GM19372 (cell line): ENCODE data around the gene ADGRL3.
"Not testable (repeated sequence)": the region's sequence is repeated elsewhere in the genome, so short reads cannot be mapped to it uniquely, and the experiment has no call there.

Experiments used
- ATAC-seq: cut with Tn5 transposase; IDR thresholded peaks from one replicate; pipeline ENCODE4 v1.9.1; 2021; ENCODE audit warnings: mild to moderate bottlenecking, low read depth, moderate library complexity; ENCODE audit not compliant: unreplicated experiment

Gene ADGRL3

DNA sequence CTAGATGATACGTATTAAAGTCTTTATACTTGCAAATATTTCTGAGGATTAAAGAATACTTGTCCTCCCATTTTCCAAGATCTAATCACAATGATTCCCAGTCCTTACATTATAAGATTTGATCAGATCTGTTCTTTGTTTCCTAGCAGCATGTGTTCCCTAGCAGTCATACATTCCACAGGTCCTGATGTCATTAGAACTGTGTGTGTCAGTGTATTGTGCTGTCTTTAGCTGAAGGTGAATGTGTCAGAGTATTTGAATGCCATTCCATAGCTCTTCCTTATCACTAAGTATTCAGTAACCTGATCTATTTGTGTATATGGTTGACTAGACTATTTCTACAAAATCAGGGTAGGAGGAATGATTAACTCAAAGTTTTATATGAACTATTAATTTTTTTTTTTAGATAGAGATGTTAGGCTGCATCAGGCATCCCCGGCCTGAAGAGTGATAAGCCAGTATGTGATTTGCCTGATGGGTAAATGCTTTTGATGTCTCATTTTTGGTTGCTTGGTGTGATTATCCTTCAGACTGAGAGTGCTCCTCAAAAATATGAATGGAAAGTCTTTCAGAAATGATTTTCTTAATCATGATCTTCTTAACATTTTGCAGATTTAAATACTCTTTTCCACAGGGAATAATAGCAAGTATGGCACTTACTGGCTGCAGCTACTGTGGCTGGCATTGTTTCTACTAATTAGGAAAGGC is 4.4 kb downstream of the ADGRL3 start:
- ATAC-seq: no peak

DNA sequence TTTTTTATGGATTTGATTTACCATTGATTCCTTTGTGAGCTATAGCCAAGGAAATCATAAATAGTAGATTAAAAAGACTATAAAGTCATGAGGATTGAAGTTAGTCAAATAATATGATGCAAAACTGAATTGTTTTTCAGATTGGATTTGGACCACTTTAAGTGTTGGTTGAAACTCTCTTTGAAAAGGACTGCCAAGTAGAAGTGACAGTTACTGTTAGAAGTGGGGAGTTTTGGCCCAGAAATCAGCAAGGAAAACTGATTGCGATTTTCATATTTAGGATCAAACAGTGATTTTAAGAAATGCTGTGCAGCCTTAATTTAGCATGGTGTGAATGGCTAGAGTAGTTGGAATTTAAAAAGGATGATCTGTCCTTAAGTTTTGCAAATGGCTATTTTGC is 4.9 kb downstream of the ADGRL3 start:
- ATAC-seq: no peak

DNA sequence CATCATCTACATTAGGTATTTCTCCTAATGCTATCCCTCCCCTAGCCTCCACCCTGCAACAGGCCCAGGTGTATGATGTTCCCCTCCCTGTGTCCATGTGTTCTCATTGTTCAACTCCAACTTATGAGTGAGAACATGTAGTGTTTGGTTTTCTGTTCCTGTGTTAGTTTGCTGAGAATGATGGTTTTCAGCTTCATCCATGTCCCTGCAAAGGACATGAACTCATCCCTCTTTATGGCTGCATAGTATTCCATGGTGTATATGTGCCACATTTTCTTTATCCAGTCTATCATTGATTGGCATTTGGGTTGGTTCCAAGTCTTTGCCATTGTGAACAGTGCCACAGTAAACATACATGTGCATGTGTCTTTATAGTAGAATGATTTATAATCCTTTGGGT is 7.0 kb downstream of the ADGRL3 start:
- not testable (repeated sequence) for ATAC-seq

DNA sequence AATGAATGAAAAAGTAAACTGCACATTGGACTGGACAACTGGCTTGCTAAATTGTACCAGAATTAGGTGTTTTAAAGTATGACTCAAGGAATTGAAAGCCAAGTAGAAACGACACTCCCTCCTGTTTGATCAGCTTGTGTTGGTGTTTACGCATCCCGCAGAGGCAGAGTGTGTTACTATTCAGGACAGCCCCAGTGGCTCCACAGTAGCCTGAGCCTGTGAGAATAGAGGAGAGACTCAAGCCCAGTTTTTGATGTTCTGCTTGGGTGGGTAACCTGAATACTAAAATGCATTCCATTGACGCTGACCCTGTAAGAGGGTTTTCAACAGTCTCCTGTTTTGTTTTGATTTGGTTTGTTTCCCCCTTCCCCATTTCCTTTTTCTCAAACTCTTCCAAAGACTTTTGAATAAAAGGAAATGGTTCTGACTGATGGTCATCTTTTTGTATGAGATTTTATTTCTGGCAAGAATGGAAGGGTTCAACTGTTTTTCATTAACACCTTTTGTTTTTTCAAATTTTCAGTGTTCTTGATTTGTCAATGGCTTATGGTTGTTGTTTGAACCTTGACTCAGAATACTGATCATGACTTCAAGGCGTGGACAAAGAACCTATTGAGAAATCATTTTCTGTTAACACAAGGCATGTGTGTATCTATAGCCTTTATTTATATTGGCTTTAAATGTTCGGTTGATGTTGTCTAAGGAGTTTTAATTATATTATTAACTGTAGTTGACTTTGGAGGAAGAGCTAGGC is 10.2 kb downstream of the ADGRL3 start:
- no peak for ATAC-seq

DNA sequence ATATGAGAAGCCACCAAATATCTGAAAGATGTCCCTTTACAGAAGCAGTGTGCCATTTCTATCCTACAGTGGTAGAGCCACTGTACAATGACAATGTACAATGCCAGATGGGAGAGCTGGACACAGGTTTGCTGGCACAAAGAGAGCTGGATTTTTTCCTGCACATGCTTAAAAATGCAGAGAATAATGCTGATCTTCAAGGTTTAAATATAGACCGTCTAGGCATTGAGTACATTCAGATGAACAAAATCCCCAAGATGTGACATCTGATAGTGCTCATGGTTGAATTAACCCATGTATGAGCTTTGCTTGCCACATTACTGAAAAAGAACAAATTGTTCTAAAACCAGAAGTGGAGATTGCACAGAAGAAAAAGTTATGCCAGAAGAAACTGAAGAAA is 11.7 kb downstream of the ADGRL3 start:
- no peak for ATAC-seq

DNA sequence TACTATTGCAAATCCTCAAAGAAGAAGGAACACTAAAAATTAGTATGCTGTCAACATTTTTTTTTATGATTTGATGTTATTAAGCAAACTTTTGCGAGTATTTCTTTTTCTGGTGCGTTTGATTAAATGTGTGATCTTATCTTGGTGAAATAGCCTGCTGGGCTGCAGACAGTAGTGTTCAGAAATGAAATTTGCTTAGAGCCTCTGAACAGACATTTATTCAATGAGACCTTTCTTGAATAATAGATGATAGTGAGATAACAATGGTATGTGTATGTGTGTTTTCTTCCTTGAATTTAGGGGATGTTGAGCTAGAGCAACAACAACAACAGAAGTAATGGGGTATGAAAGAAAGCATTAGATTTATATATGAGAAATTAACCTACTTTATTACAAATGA is 12.7 kb downstream of the ADGRL3 start:
- no peak for ATAC-seq

DNA sequence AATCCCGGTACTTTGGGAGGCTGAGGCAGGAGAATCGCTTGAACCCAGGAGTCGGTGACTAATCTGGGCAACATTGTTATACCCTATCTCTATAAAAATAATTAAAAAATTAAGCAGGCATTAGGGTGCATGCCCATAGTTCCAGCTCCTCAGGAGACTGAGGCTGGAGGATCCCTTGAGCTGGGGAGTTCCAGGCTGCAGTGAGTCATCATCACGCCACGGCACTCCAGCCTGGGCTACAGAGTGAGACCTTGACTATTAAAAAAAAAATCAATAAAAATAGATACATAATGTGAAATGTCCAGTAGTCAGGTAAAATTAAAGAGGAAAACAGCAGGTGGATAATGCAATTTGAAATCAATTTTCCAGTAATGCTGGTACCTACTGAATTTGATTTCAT is 14.6 kb downstream of the ADGRL3 start:
- no peak for ATAC-seq

DNA sequence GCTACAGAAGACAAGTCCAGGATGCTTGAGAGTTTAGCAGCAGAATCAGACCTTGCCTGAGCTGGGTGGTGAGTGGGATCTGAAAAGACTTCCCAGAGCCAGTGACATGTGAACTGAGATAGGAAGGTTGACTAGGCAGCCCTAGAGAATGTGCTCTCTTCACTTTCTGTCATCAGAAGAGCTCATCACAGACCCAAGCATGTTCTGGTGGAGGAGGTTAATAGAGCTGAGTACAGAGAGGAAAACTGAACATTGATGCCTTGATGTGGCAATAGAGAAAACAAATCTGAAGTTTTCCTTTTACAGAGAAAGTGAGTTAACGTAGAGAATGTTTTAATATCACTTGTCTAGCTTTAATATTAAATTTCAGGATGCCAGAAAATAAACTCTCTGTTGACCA is 17.1 kb downstream of the ADGRL3 start:
- ATAC-seq: no peak

DNA sequence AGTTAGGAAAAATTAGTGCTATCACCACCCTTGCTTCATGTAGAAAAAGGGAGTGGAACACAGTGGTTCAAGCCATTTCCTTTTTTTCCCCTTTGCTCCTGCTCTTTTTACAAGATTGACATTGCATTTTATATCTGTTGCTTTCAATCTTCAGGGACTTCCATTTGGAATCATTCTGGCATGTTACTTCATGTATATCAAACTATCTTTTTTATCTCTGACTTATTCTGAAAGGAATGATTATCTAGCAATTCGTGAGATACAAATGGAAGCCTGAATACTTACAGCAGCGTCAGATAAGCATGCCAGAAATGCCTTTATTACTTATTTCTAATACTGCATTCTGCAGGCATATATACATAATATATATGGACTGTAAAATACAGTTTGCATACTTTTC is 20.4 kb downstream of the ADGRL3 start:
- ATAC-seq: no peak

DNA sequence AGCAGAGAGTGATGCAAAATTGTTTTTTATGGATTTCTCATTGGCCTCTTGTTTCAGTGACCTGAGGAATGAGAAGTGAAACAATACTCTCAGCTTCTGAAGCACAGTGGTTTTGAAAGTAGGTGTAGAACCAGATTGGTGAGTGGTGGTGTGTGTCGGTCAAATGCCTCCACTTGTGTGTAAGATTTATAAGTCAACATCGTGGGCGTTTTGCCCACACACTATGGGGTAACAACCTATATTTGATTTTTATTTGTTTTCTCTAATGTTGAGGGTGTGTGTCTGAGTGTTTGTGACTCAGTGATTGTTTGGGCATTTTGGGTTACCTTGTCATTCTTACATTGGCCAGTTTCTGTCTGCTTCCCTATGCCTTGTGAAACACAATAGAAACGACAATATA is 23.3 kb downstream of the ADGRL3 start:
- no peak for ATAC-seq

DNA sequence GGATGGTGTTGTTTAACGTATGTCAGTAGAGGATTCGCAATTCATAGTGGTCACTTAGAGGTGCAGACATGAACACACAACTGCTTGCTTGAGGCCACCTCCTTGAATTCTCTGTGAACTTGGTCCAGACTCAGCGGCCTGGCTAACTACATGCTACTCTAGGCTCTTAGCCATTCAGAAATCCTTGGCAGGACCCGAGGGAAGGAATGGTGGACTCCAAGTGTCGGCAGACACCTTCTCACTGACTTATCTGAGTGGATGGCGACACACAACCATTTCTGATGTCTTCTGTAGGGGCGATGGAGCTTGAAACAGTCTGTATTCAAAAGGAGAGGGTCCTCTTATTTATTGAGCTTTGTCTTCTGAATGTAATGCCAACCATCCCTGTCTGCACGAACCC is 24.4 kb downstream of the ADGRL3 start:
- ATAC-seq: no peak

DNA sequence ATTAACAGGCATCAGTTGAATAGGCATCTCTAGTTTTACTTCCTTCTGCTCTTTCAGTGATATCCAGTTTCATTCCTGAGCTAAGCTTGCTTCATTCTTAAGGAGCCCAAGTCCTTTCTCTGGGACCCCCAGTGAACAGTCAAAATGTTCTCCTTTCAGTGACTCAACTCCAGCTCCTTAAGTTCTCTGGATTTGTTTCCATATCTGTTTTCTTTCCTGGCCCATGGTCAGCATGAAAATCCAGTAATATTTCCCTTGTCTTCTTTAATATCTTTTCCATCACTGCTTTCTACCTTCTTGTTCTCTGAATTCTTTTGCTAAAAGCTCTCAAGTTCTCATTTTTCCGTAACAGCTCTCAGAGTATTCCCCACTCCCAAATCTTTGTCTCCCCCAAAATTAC is 25.5 kb downstream of the ADGRL3 start:
- ATAC-seq: no peak

DNA sequence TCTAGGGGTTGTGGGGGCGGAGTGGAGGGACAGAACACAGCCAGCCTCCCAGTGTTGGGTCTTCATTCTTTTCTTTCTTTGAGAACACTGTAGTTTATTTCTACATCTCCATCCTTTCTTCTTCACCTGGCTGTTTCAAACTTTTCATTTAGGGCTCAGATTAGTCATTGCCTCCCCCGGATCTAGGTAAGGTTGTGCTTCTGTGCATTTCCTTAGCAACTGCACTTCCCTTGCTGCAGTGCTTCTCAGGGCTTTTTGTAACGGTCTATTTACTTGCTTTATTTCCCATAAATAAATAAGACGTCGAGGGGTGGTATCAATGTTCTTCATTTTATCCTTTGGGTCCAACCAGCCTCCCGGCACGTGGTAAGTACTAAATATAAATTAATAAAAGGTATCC is 31.3 kb downstream of the ADGRL3 start:
- ATAC-seq: no peak

DNA sequence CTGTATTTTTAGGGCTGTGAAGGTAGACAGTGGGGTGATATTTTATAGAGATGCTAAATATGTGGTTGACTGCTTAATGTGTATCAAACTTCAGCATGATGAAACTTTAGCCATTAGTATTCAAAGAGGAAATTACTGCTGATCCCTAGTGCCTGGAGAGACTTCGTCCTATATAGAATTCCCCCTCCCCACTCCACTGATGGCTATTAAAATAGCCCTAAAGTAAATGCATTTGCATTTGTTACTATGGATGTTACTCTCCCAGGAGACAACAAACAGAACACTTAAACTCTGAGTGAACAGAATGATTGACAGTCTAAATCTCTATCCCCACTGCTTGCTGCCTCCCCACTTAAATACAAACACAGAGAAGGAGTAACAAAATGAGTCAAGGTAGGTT is 39.1 kb downstream of the ADGRL3 start:
- ATAC-seq: no peak

DNA sequence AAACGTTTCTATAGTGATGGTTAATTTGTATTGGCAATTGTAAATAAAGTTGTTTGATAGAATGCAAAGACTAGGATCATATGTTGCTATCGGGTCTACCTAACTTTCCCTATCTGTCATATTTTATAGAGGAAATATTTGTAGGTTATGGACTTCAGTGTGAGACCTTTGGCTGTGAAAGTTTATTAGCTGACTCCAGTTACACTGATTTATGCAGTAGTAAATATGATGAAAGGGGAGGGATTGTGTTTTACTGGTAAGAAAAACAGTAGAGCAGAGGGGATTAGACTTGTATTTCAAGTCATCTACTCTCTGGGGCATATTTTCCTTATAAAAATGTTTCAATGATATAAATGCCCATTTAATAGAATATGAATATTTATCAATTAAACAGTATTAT is 43.8 kb downstream of the ADGRL3 start:
- no peak for ATAC-seq

DNA sequence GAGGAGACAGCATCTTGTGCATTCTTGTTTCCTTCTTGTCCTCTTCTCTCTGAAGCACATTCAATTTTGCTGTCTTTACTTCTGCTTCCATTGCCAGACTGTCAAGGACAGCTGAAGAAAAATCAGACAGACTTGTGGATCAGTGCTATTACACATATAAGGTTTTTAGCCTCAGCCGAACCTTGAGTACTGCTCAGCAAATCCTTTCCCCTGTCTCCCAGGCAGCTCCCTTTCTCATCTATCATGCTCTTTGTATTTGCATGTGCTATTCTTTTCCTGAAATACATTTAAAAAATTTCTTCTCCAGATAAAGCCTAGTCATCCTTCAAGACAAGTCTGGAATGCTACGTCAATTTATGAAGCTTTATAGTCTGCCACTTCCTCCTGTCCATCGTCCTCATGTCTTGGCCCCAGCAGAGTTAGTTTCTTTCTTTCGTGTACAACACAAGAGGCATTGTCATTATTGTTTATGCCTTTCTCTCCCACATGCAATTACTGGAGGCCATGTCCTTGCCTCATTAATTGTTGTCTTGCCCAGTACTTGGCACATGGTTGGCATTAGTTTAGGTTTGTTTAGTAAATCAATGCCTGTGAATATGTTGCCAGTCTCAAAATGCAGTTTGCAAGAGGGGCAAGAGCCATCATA is 45.1 kb downstream of the ADGRL3 start:
- ATAC-seq: no peak

DNA sequence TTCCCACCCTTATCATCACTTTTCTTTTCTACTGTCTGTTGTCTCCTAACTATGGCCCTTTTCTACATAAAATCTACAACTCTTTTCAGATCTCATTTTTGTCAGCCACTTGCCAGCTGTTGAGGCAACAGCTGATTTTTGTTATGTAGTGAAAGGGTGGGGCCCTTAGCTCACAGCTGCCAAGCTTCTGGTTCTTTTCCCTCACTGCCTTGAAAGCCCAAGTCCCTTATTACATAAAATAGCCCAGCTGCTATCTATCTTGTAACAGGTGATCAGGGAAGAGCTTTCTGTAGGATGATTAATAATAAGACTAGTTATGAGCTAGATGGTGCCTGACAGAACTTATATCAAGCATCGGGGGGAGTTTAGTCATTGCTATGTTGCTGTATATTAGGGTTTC is 45.9 kb downstream of the ADGRL3 start:
- ATAC-seq: no peak

DNA sequence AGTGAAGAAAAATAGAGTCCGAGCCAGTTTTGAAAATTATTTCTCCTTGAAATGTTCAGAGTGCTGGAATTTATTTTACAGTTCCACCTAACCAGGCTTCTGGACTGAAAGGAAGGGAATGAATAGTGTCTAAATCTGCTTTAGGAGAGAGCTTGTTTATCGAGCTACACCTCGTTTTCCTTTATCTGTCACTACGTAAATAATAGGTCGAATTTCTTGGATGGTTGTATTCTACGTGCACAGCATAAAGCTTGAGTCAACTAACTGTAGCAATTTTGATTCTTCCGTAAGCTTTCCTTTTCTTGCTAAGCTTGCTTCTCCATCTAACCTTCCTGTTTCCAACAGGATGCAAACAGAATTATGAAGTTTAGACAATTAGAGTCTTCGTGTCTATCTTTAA is 48.6 kb downstream of the ADGRL3 start:
- ATAC-seq: no peak

DNA sequence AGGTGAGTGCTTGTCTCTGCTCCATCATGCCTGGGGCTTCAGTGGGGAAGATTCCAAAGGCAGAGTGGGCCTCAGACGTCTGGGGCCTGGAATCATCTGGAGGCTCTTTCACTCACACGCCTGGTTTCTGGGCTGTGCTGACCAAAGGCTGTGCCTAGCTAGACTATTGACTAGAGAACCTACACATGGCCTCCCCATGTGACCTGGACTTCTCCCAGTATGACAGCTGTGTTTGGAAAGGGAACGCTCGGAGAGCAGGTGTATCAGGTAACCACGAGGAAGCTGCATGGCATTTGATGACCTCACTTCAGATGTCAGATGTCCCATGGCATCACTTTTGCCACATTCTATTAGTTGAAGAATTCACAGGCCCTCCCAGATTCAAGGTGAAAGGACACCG is 51.0 kb downstream of the ADGRL3 start:
- no peak for ATAC-seq

DNA sequence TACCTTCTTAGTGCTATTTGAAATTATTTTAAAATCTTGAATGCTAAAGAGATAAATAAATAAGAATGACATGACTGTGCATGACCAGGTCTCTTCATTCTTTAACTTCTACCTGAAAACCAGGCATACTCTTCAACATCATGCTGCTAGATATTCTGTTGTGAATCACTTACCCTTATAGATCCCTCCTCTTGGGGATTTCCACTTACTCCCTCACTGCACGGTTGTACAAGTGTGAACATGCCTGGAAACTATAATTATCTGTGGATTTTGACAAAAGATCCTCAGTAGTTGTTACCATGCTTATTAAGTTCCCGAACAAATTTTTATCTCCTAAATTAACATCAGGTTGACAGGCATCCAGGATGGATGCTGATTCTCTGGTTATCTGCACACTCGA is 54.3 kb downstream of the ADGRL3 start:
- ATAC-seq: no peak

DNA sequence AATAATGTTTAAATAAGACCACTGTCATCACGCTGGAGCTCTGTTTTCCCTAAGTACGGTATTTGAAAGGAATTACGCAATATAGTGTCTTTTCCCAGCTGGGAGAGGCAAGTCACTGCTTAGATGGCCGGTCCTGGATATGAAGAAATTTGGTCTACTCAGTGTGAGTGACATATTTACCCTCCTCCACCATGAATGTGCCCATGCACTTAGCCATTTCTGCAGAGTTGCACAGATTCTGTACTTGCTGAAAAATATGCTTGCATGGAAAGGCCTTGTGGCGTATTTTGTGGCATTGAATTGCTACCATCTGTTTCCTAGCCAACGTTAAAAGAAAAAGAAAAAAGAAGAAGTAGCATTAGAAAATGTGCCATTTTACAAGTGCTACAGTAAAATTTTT is 73.1 kb downstream of the ADGRL3 start:
- ATAC-seq: no peak

DNA sequence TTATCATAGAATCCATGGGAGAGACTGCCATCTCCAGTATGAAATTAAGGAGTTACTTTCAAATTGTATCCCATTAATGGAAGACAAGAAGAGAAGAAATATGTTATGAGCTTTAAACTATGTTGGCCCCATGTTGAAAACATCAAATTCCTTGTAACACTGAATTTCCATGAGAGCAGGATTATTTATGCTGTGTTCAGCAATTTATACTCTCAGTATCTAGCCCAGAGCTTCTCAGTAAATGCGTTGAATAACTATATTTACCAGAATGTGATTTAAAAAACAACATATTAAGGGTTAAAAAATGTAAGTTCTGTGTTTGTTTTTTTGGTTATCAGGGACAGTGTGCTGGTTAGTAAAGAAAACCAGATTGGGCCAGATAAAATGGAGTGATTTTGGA is 74.2 kb downstream of the ADGRL3 start:
- no peak for ATAC-seq
